Stomach (tissue), 4 donors: ENCODE data around the gene MNT.

Experiments used
- EP300 ChIP-seq: sonication (generic); formaldehyde crosslinking; IDR thresholded peaks from one replicate; pipeline ENCODE4 v1.6.1; 2017; ENCODE audit warnings: antibody characterized with exemption
- POLR2A ChIP-seq, 4 donors: fragments of 450-650 bp; IDR thresholded peaks; one replicate each; pipeline ENCODE4 v1.6.1; 2016; ENCODE audit warnings: antibody characterized with exemption in 4 of 4, control low read depth in 2 of 4, mild to moderate bottlenecking in 1 of 4, moderate library complexity in 1 of 4

DNA sequence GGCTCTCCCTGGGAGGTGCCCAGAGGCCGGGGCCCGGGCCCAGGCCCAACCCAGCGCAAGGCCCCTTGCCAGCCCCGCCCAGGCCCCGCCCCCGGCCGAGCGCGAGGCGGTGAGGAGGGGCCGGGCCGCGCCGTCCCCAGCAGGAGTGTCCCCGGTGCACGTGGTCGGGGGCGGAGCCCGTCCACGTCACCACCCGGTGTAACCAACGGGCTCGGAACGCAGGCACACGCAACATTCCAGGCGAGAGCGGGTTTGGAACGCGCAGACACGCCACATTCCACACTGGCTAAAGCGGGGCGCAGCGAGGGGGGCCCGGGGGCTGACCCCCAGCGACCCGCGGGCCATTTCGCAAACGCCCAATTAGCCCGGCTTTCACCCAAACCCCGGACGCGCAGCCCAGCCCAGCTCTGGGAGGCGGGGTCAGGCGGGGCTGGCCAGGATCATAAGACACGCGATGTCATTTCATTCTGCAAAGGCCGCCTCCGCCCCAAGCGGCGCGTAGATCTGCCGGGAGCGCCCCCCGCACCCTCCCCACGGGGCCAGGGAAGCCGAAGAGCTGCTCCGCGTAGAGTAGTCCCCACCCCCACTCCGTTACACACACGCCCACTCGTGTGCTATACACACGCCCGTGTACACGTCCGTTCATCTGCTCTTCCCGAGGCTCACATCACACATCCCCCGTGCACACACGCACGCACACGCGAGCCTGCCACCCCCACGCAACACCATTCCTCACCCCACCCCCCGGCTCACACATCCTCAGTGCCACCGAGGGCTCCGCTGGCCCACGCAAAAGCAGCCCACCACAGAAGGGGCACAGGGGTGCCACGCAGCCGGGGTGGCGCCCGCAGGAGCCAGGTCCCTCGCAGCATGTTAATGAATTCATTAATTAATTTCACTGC is 1.0 kb downstream of the MNT start:
- TF ChIP-seq EP300 (peak; percentile 44), POLR2A (IDR thresholded peaks at IDR 0.05) (peak in 2 of 4 donors; percentile 90)
